SK-N-SH (cell line): ENCODE measurements around the gene MAT2A.

Experiments
- CTCF ChIP-seq: fragments of 200-600 bp; sonication (generic); IDR thresholded peaks from 2 replicates; pipeline ENCODE4 v1.6.1; 2017; ENCODE audit warnings: antibody characterized with exemption, mild to moderate bottlenecking, moderate library complexity
- GATA2 ChIP-seq: sonication (generic); formaldehyde crosslinking; IDR thresholded peaks from 2 replicates; pipeline ENCODE4 v1.5.0; 2020; ENCODE audit warnings: mild to moderate bottlenecking, missing genetic modification reagents
- RCOR1 ChIP-seq: fragments of 150-350 bp; IDR thresholded peaks from 2 replicates; pipeline ENCODE4 v1.6.1; 2017; ENCODE audit warnings: antibody characterized with exemption, low read length
- TAF1 ChIP-seq: IDR thresholded peaks from 2 replicates; pipeline ENCODE4 v1.6.1; 2012; ENCODE audit warnings: low read depth, mild to moderate bottlenecking, low read length, moderate library complexity, borderline replicate concordance

- TF ChIP-seq TAF1 (no peak), CTCF (no peak), GATA2 (no peak), RCOR1 (no peak)
Observed at GRCh38 chr2:85588645-85589044, 49.7 kb downstream of the MAT2A start.
